ENCODE results near the gene ACTN4.

ACTN4 gene

DNA sequence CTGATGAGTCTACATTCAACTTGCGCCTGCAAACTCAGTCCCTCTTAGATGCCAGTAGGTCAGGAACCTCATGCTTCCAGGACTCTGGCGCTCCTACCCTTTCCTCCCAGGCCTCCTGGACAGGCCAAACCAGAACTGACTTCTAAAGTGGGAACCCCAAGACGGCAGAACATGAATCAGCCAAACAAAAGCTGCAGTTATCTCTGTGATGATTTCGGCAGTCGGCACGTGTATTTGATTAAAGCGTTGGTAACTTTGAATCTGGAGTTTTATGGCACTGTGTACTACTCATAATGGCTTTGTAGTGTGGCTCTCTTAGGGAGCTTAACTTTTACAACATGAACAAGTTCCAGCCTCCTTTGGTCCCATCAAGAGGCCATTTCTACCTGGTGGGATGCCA, 13.7 kb downstream of the ACTN4 start:
- no peak for DNase-seq (ENCODE audit: low read depth in 2 of 2)

GRCh38 chr19:38661996-38662395, 14.5 kb downstream of the ACTN4 start:
- DNase-seq (ENCODE audit: low read depth in 2 of 2), result no peak

DNA sequence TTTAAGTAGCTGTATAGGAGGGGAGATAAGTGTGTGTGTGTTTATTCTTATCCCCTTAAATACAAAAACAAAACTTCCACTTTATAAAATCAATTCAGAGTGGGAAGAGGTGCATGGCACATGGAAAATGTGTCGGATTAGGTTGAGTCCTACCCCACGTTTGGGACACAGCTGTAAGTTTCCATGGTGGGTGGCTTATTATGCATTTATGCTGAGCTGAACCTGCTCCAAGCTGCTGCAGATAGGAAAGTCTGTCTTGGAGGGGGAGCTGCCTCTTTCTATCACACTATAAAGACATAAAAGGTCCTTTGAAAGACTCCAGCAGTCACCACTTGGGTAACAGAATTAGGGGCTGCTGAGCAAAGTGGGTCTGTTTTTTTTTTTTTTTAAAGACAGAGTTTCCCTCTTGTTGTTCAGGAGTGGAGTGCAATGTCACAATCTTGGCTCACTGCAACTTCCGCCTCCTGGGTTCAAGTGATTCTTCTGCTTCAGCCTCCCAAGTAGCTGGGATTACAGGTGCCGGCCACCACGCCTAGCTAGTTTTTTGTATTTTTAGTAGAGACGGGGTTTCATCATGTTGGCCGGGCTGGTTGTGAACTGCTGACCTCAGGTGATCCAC, 15.2 kb downstream of the ACTN4 start:
- DNase-seq (ENCODE audit: low read depth in 2 of 2), result no peak

GRCh38 chr19:38663156-38663651, 15.8 kb downstream of the ACTN4 start:
- no peak for DNase-seq (ENCODE audit: low read depth in 2 of 2)

- no peak for DNase-seq (ENCODE audit: low read depth in 2 of 2)
Observed at GRCh38 chr19:38663957-38664502, 16.6 kb downstream of the ACTN4 start.

- DNase-seq (ENCODE audit: low read depth in 2 of 2), result no peak
Observed at GRCh38 chr19:38664503-38665211, 17.2 kb downstream of the ACTN4 start.

- DNase-seq (ENCODE audit: low read depth in 2 of 2), result no peak
Observed at GRCh38 chr19:38665219-38665931, 17.9 kb downstream of the ACTN4 start.

DNA sequence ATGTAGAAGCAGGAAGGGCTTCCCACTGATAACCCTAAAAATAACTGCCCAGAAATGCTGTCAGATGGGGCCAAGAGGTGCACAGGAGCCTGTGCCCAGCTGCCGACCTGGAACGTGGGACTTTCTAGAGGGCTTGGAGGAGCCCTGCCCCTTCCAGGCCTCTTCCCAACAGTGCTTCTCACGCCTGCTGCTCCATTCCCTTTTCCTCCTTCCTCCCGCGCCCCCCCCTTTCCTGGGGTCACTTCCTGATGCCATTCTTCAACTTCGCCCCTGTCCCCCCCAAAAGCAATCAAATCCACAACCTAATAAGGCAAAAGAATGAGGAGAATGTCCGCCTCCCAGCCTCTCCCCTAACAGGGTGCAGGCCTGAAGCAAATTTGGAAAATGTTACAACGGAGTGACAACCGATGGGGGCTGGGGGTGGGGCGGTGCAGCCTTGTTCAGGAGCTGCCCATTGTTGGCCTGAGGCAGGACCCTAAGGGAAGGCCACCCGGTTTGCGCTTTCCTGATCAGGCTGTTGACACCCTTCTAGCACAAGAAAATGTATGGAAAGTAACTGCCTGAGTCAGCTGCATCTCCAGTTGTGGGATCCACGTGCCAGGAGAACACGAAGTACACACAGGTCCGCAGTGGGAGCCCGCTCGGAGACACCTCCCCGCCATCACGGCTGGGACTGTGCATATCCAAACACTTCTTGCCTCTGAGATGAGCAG, 18.7 kb downstream of the ACTN4 start:
- DNase-seq (ENCODE audit: low read depth in 2 of 2), result peak; percentile 90 to 91

- no peak for DNase-seq (ENCODE audit: low read depth in 2 of 2)
Observed at GRCh38 chr19:38666663-38667511, 19.4 kb downstream of the ACTN4 start.

- DNase-seq (ENCODE audit: low read depth in 2 of 2), result no peak
Observed at GRCh38 chr19:38667661-38668171, 20.3 kb downstream of the ACTN4 start.

- no peak for DNase-seq (ENCODE audit: low read depth in 2 of 2)
Observed at GRCh38 chr19:38669552-38669951, 22.1 kb downstream of the ACTN4 start.

GRCh38 chr19:38670921-38671398, 23.5 kb downstream of the ACTN4 start:
- no peak for DNase-seq (ENCODE audit: low read depth in 2 of 2)

DNA sequence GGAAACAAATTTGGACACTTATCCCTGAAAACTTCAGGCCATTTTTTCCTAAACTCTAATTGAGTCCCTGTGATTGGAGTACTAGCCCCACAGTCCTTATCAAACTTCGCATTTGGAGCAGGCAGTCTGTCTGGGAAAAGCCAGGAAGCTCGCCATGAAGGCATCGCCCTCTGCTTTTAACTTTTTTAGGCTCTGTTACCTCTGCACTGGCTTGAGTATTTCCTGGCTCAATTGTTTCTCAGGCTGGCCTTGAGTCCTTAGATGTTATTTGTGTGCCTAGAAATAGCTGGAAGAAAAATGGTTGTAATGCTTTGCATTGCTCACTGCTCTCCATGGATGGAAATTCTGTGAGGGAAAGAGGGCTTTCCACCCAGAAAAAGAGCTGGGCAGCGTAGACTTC, 24.2 kb downstream of the ACTN4 start:
- DNase-seq (ENCODE audit: low read depth in 2 of 2), result no peak

GRCh38 chr19:38673030-38673429, 25.6 kb downstream of the ACTN4 start:
- no peak for DNase-seq (ENCODE audit: low read depth in 2 of 2)

DNA sequence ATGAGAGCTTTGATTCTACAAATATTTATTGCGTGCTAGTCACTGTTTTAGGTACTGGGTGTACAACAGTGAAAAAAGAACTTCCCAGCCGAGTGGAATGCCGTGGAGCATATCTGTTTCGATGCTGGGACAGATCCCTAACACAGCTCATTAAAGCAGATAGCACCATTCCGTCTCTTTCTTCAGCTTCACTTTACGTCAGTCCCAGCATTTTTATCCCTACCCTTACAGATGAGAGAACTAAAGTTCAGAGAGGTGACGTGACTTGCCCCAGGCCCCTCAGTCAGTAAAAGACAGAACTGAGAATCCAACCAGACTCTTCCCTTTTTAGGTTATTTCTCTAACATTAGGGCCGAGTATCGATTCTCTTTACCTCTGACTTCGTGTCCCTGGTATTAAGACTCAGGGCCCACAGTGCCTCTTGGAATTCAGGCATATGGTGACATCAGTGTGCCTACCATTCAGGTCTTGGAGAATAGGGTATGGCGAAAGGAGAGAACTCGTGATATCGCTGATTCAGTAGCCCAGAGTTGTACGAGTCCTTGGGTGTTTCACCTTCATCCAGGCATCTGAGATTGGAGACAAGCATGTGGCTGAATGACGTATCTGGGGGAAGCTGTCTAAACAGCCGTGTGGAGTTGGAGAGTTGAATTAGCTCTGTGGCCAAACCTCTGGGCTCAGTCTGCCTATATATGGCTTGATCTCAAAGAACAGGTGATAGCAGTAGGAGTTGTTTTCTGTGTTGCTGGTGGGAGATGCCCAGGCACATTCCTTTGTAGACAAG, 27.1 kb downstream of the ACTN4 start:
- DNase-seq (ENCODE audit: low read depth in 2 of 2), result no peak

- DNase-seq (ENCODE audit: low read depth in 2 of 2), result no peak
Observed at GRCh38 chr19:38675611-38676010, 28.2 kb downstream of the ACTN4 start.

- peak in 1 of 2 experiments; percentile 70 for DNase-seq (ENCODE audit: low read depth in 2 of 2)
Observed at GRCh38 chr19:38676023-38676877, 28.8 kb downstream of the ACTN4 start.

GRCh38 chr19:38676878-38677646, 29.6 kb downstream of the ACTN4 start:
- DNase-seq (ENCODE audit: low read depth in 2 of 2), result no peak

Data from fibroblast of skin of left quadriceps (primary cell).